Suppressor macrophage treated with lipopolysaccharide for 4 hours (primary cell): Measurements from ENCODE around the gene LCAT.
"Not testable (repeated sequence)": the region's sequence is repeated elsewhere in the genome, so short reads cannot be mapped to it uniquely, and the experiment has no call there.

Experiments used
- DNase-seq: peaks from one replicate; pipeline ENCODE4 v3.0.0-alpha.2; 2020

Gene LCAT, protein sequence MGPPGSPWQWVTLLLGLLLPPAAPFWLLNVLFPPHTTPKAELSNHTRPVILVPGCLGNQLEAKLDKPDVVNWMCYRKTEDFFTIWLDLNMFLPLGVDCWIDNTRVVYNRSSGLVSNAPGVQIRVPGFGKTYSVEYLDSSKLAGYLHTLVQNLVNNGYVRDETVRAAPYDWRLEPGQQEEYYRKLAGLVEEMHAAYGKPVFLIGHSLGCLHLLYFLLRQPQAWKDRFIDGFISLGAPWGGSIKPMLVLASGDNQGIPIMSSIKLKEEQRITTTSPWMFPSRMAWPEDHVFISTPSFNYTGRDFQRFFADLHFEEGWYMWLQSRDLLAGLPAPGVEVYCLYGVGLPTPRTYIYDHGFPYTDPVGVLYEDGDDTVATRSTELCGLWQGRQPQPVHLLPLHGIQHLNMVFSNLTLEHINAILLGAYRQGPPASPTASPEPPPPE

DNA sequence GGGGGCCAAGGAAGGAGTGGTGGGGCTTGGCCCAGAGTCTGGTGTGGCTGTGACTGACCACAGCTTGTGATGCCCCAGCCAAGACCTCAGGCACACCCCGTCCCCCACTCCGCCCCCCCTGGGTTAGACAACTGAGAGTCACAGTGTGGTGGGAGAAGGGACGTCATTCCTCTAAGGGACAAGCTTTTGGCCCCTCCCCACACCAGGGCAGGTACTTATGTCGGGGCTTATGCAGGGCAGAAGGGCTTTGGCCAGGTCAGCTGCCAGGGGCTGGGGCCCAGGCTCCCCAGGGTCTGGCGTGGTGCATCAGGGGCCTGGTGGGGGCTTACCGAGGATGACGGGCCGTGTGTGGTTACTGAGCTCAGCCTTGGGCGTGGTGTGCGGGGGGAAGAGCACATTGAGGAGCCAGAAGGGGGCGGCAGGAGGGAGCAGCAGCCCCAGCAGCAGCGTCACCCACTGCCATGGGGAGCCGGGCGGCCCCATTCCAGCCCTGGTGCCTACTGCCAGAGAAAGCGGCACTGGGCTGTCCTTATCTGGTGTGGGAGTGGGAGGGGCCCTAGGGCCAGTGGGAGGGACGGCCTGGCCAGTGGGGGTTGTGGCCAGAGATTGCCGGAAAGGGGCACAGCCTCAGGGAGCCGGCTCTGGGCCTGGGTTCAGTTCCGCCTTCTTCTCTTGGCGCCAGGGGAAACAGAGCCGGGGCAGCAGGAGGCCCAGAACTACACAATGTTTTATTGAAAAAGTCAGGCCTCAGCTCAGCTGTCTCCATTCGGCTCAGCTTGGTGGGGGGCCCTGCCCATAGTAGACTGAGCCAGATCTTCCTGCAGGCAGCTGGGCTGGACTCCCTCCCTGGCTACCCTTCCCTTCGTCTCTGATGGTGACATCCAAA is at the start of gene LCAT:
Gene LCAT (minus strand): TSS at position 502 of the 886 bp plus-strand sequence. CDS start 19 bp downstream, at position 483.
- no peak for DNase-seq

DNA sequence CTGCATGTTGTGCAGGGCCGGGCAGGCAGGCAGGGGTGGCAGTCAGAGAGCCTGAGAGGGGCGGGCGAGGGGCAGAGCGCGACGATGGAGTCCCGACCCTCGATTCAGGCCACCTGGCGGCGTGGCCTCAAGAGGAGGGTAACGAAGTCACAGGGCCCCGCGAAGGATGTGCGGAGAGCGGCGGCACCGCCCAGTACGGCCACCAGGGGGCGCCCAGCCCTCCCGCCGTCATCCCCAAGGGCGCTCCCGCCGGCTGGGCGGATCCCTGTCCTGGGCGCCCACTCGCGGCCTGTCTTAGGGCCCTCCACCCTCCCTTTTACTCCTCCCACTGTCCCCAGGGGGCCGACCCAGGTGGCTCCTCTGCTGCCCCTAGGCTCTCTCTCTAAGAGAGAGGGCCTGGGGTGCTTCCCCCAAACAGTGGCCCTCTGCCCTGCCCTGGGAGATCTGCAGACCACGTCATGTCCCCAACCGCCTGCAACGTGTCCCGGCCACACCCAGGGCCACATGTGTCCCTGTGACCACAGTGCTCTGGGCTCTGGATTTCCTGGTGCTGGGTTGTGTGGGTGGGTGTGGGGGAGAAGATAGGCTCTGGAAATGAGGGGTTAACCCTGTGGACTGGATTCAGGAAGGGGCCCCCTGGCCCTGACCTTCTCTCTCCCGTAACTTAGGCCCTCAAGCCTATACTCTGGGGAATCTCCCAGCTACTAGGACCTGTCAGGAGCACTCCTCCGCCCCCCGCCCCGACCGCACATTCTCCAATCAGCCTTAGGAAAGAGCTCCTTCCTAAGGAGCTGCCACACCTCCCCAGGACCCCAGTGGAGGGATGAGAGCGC is 49.5 kb upstream of the LCAT start:
- peak; percentile 88 for DNase-seq

DNA sequence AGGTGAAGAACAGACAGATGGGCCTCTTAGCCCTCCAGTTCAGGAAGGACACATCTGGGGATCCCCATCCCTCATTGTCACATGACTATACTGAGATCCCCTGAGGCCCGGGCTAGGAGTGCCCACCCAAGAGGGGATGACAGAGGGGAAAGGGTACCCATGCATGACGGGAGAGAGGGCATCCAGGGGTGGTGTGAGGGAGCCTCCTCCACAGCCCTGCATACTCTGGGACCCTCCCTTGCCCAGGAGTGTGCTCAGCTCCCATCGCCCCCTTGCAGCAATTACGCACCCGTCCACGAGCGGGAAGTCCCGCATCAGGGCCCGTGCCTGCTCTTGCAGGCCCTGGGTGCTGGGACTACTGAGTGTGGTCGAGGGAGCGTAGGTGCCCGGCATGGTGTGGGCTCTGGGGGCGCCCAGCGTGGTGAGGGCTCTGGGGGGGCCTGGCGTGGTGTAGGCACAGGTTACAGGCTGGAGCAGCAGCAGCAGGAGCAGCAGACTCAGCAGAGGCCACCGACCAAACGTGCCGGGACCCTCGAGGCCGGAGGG is 48.8 kb upstream of the LCAT start:
- no peak for DNase-seq

DNA sequence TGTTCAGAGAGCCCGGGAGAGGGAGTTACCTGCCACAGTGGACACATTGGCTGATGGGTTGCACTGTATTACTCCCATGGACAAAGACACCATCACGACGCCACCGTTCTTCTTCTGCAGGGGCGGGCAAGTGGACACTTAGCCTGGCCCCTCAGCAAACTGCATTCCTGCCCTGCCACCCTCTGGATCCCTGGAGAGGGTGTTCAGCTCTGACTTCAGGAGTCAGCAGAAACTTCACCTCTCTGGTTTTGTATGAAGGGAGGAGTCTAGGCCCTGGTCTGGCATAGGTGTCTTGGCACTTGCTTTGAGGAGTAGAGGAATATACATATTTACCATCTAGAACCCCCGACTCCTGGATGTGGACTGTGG is 46.1 kb upstream of the LCAT start:
- no peak for DNase-seq

DNA sequence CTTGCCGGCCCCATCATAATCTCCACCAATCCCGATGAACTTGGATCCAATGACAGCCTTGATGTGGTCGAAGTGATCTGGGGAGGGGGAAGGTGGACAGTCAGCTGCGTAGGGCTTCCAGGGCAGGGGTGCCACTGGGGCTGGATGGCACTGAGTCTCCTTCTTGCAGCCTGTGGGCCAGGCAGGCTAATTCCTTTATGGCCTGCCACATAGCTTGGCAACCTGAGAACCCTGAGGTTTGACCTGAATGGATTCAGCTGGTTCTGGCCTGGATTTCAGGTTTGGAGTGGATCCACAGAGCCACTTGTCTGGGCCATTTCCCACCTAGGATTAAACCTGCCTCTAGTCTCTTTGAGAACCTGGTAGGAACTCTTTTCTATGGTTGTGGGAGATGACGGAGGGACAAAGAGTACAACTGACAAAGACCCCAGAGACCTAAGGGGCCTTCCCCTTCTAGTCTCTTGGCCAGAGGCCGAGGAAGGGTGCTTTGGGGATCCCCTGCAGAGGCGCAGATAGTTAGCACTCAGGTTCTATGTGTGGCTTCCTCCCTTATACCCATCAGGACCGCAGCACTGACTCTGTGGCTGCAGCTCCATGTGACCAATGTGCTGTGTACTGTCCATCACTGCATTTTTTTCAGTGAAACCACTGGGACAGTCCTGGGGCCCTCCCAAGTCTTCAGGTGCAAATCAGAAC is 45.5 kb upstream of the LCAT start:
- DNase-seq = no peak

DNA sequence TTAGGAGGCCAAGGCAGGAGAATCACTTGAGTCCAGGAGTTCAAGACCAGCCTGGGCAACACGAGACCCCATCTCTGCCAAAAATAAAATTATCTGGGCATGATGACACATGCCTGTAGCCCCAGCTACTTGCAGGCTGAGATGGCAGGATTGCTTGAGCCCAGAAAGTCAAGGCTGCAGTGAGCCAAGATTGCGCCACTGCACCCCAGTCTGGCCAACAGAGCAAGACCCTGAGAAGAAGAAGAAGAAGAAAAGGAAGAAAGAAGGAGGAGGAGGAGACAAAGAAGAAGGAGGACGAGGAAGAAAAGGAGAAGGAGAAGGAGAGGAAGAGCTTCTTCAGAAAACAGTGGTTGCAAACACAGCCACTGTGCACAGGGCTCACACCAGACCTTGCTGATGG is 44.8 kb upstream of the LCAT start:
- no peak for DNase-seq

DNA sequence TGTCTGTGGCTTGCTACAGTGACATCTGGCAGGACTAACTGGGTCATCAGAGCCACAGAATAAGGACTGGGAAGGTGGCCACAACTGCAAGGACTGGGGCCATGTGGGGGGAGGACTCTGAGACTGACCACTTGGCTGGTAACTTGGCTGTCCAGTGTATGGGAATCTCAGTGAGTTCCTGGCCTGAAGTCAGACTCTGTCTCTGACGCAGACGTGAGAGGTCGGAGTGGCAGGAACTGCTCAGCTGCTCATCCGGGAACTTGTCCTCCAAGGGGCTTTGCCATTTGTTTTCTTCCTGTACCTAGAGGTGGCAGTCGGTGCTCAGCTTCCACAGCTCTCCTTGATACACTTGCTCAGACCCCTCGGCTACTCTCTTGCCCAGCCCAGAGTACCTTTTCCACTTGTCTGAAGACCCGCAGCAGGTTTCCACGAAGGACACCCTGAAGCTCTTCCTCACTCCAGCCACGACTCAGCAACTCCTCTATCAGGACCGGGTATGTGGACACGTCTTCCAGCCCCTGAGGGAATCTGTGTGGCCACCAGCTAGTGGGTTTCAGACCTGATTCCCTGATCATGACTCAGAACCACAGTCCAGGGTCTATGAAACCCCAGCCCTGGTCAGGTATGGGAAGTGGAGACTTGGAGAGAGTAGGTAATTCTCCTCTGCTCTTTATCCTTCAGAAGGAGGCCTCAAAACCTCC is 43.7 kb upstream of the LCAT start:
- no peak for DNase-seq

DNA sequence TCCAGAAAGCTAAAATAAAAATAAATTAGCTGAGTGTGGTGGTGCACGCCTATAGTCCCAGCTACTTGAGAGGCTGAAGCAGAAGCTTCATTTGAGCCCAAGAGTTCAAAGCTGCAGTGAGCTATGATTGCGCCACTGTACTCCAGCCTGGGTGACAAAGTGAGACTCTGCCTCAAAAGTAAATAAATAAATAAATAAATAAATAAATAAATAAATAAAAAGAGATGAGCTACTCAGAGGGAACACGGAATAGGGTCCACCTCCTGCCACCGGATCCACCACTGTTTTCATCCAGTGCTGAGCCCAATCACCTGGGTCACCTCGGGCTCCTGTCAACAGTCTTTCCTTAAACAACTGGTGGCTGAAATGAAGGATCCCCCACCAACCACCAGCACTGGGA is 43.0 kb upstream of the LCAT start:
- no peak for DNase-seq

DNA sequence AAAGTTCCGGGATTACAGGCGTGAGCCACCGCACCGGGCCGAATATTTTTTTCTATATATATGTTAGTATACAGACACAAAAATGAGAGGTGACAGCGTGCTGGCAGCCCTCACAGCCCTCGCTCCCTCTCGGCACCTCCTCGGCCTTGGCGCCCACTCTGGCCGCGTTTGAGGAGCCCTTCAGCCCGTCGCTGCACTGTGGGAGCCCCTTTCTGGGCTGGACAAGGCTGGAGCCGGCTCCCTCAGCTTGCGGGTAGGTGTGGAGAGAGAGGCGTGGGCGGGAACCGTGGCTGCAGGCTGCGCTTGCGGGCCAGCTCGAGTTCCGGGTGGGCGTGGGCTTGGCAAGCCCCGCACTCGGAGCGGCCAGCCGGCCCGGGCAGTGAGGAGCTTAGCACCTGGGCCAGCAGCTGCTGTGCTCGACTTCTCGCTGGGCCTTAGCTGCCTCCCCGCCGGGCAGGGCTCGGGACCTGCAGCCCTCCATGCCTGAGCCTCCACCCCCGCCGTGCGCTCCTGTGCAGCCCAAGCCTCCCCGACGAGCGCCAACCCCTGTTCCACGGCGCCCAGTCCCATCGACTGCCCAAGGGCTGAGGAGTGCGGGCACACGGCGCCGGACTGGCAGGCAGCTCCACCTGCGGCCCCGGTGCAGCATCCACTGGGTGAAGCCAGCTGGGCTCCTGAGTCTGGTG is 38.2 kb upstream of the LCAT start:
- DNase-seq = no peak

DNA sequence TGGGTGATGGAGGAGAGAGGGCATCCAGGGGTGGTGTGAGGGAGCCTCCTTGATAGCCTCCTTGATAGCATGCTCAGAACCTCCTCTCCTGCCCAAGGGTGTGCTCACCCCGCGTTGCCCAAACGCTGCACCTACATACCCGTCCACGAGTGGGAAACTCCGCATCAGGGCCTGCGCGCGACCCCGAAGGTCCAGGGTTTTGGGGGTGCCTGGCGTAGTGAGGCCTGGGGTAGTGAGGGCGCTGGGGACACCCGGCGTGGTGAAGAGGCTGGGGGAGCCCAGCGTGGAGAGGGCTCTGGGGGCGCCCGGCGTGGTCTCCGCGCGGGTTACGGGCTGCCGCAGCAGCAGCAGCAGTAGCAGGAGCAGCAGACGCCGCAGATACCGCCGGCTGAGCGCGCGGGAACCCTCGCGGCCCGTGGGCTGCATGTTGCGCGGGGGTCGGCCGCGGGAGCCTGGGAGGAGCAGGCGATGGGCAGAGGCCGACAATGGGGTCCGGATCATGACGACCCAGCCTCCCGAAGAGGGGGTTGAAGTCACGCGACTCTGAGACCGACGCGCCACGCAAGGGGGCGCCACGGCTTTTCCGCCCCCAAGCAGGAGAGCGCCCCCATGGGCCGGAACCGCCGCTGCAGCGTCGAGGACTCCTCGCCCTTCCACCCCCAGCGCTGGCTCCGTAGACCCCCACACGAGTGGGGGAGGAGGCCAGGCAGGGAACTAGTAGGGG is 36.2 kb upstream of the LCAT start, which contains the start of gene DPEP3:
Gene DPEP3 (minus strand): TSS at position 545 of the 724 bp plus-strand sequence. CDS start 119 bp downstream, at position 426.
- peak; percentile 11 for DNase-seq

DNA sequence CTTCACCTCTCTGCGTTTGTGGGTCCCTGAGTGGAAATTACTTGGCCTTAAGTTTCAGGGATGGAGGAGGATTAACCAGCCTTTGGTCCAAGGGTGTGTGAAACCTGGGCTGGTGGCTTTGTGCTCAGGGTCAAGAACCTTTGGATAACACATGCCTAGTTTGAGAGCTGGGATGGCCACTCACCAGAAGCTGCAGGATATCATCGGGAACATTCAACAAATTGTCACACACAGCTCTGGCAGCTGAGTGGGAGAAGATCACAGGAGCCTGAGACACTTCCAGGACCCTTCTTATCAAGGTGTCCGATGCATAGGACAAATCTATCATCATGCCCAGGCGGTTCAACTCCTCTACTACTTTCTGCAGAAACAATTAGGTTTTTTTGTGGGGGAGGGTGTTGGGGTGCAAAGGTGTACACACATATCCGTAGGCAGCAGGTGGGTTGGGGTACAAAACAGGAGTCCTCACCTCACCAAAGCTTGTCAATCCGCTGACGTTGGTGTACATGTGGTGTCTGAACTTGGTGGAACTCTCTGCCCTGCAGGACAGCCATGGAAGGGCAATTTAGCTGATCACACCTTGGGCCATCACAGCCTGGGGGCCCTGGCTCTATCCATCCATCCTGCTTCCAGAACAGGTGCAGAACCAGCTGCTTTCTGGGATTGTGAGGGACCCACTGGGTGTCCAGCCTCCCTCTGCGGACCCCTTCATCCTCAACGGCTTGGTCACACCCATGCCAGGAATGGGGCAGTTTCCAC is 33.7 kb upstream of the LCAT start:
- no peak for DNase-seq

DNA sequence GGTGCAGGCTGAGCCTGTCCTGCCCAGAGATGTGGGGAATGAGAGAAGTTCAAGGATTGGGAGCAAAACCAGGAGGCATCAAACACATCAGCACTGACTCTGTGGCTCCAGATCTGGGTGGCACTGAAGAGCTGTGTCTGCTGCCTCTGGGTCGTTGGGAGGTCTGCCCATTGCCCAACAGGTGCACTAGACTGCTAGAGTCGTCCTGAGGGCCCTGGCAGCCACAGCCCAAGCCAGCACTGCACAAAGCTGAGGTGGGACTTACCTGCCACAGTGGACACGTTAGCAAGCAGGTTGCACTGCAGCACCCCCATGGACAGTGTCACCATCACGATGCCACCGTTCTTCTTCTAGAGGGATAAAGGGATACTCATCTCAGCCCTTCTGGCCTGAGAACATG is 33.1 kb upstream of the LCAT start:
- no peak for DNase-seq

DNA sequence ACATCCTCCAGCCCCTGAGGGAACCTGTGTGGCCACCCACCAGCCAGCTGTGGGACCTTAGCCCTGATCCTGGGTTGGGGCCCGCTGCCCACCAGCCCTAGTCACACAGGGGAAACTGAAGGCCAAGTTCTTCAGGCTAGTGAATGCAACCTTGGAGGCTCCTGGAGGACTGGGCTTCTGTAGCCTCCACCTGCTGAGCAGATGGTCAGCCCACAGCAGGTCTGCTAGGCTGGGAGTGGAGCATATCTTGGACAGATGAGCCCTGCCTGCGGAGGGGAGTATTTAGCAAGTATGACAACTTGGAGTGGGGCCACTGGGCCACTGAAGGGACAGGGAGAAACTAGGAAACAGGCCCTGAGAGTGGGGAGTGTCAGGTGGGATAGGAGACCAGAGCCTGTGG is 32.3 kb upstream of the LCAT start:
- DNase-seq = no peak

DNA sequence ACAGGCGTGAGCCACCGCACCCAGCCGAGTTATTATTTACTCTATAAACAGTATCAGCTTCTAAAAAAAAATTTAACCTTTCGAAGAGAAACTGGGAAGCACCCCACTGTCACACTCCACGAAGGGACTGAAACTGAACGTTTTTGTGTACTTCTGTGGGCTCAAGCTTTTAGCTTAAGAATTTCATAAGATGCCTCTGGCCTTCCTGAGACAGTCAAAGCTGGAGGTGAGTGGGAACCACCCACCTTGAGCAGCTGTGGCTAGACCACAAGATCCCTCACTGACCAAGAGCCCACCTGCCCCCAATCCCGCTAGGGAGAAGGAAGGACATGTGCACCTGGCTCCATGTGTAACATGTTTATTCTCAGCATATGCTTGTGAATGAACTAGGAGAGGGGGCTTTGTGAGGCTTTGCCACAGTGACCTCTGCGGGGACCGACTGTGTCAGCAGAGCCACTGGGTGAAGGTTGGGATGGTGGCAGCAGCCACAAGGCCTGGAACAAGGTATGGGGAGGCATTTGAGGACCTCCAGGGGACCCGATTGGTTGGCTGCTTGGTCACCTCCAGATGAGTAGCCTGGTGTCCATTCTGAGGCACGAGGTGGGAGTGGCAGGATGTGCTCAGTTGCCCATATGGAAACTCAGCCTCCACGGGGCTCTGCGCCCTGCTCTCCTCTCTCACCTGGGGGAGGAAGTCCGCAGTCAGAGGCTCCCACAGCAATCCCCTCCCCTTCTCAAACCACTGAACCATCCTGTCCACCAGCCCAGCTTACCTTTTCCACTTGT is 31.6 kb upstream of the LCAT start:
- DNase-seq = no peak

DNA sequence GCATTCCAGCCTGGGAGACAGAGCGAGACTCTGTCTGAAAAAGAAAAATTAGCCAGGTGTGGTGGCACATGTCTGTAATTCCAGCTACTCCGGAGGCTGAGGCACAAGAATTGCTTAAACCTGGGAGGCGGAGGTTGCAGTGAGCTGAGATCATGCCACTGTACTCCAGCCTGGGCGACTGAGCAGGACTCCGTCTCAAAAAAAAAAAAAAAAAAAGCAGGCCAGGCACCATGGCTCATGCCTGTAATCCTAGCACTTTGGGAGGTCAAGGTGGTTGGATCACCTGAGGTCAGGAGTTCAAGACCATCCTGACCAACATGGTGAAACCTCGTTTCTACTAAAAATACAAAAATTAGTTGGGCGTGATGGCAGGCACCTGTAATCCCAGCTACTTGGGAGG is 28.4 kb upstream of the LCAT start:
- DNase-seq = not testable (repeated sequence)

DNA sequence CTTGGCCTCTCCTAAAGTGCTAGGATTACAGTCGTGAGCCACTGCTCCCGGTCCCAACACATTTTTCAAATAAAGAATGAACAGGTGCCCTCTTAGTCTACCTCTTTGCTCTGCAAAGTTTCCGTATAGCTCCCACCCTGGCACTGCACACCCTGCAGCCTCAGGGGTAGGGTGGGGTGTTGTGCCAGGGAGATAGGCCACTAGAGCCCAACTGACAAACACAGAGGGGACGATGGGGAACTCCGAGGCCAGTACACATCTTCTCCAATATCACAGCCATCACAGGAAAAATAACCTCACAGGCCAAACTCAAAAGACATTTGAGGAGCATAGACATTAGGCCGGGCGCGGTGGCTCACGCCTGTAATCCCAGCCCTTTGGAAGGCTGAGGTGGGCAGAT is 27.2 kb upstream of the LCAT start:
- no peak for DNase-seq

DNA sequence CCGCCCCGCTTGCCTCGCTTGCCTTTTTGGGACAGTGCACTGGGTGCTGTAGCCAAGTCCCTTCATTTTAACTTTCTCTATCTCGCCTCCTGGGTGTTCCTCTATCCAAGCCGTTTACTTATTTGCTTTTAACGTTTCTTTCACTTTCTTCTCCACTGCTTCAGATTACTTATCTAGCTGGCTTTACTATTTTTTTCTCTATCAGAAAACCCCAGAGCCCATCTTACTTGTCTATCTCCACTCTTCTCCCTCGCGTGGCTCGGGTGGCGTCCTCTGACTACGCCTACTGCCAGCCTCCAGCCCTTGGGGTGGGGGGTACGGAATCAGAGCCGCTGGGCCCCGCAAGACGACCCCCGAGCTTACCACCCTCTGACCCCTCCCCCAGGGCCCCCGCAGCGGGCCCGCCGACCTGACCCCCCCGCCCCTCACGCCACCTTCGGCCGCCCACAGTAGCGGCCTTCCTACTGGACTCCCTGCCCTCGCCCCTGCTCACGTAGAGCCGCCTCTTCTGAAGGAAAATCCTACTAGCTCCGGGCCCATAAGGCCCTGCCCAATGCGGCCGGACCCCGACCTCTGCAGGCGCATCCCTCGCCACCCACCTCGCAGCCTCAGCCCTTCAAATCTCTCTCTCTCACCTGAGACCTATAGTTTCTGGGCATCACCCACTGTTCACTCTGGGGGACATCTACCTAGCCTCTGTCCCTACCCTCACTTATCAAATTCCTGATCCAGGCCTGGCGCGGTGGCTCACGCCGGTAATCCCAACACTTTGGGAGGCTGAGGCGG is 25.5 kb upstream of the LCAT start:
- peak; percentile 41 for DNase-seq
